HG02610 (cell line): ENCODE data around the gene FADS2.

Source experiments
- ATAC-seq: cut with Tn5 transposase; IDR thresholded peaks from one replicate; pipeline ENCODE4 v1.9.1; 2021; ENCODE audit warnings: mild to moderate bottlenecking, moderate library complexity; ENCODE audit not compliant: unreplicated experiment

FADS2 gene

GRCh38 chr11:61914471-61915171, 86.5 kb downstream of the FADS2 start:
- no peak for ATAC-seq

- no peak for ATAC-seq
Measured at GRCh38 chr11:61916737-61917333, 88.7 kb downstream of the FADS2 start.
